Measurements from ENCODE around the gene KCNIP1.

Gene KCNIP1

GRCh38 chr5:170785416-170785815 lies 281.6 kb downstream of the KCNIP1 start:
- H3K27ac ChIP-seq (replicated peaks), result no peak overlapping the region
- DNase-seq (ENCODE audit: low read depth in 1 of 2, low spot score in 1 of 2), result no peak
- H3K27me3 ChIP-seq (ENCODE audit: insufficient read depth, poor library complexity, severe bottlenecking), result no peaks in the 10 kb centered on the region
- TF ChIP-seq CTCF (IDR thresholded peaks at IDR 0.05; ENCODE audit: insufficient read depth, low read length) (no peak), POLR2AphosphoS5 (IDR thresholded peaks at IDR 0.05; ENCODE audit: low read depth) (no peak), SPI1 (IDR thresholded peaks at IDR 0.05; ENCODE audit: borderline replicate concordance, low read depth) (no peak), REST (IDR thresholded peaks at IDR 0.05; ENCODE audit: insufficient replicate concordance, low read depth) (no peak), GABPA (IDR thresholded peaks at IDR 0.05; ENCODE audit: low read depth) (no peak)
- no peak overlapping the region for H3K4me3 ChIP-seq (replicated peaks; ENCODE audit: insufficient read depth, low read length)

Data from HL-60 (cell line).